T-helper 1 cell treated with Interleukin-12 subunit alpha and Interleukin-12 subunit beta and Interleukin-4 antibody, amounts not matched to agents 30 ng/mL and 1 ng/mL, for 36 hours (primary cell): ENCODE measurements around the gene TRMO. TPM values are rescaled to one million over a fixed set of nuclear protein-coding genes. Genes with fewer than 3 reads are reported as not detected.

Experiments
- intact Hi-C: fragments of 100-400 bp; cut with micrococcal nuclease; formaldehyde crosslinking; loops from one replicate; pipeline ENCODE4 v1.15.1; 2024
- total RNA-seq: library from RNA; stranded (reverse); gene quantifications from 2 replicates; pipeline ENCODE4 v1.2.3, GENCODE V29; 2022

Gene TRMO
- total RNA-seq, 1 donor from 2014 or later: 23.3 TPM

- intact Hi-C loops: no loop called here
Observed at GRCh38 chr9:97861148-97861475, 61.2 kb downstream of the TRMO start.

- intact Hi-C loops: no loop called here
Observed at GRCh38 chr9:97860451-97861147, 61.7 kb downstream of the TRMO start.

- intact Hi-C loops: no loop called here
Observed at GRCh38 chr9:97859346-97859745, 63.0 kb downstream of the TRMO start.

GRCh38 chr9:97858826-97859225, 63.5 kb downstream of the TRMO start:
- intact Hi-C loops: no loop called here

- intact Hi-C loops: no loop called here
Observed at GRCh38 chr9:97858393-97858713, 63.9 kb downstream of the TRMO start.

- intact Hi-C loops: no loop called here
Observed at GRCh38 chr9:97857606-97858392, 64.5 kb downstream of the TRMO start.

- intact Hi-C loops: no loop called here
Observed at GRCh38 chr9:97856857-97857605, 65.3 kb downstream of the TRMO start.

- intact Hi-C loops: no loop called here
Observed at GRCh38 chr9:97855899-97856298, 66.4 kb downstream of the TRMO start.

GRCh38 chr9:97855486-97855875, 66.8 kb downstream of the TRMO start:
- intact Hi-C loops: no loop called here

GRCh38 chr9:97854696-97855485, 67.4 kb downstream of the TRMO start:
- intact Hi-C loops: loop anchor here (1.0 to 5.0 kb wide), 3 partner anchors 53 to 158 kb away; partner anchors contain the start of gene XPA

Other genes starting within 250 kb of the TRMO start
- gene XPA, start 225.2 kb downstream of the TRMO start, total RNA-seq: 12.5 and 15.2 TPM in 2 replicates
- gene FOXE1, start 69.3 kb downstream of the TRMO start, total RNA-seq: not detected in 2 replicates
- gene HEMGN, start 15.7 kb upstream of the TRMO start, total RNA-seq: 0.42 and 0.44 TPM in 2 replicates
- 232 and 236 TPM in 2 replicates for gene ANP32B, start 60.8 kb upstream of the TRMO start, total RNA-seq
- 58.7 and 59.5 TPM in 2 replicates for gene NANS, start 134.2 kb upstream of the TRMO start, total RNA-seq
- 102 and 104 TPM in 2 replicates for gene TRIM14, start 196.7 kb upstream of the TRMO start, total RNA-seq